SK-N-SH (cell line): ENCODE data around the gene H6PD. TPM values are rescaled to one million over a fixed set of nuclear protein-coding genes. Genes with fewer than 3 reads are reported as not detected.

Source experiments
- CHD2 ChIP-seq: fragments of 150-350 bp; IDR thresholded peaks from 2 replicates; pipeline ENCODE4 v1.6.1; 2018; ENCODE audit warnings: low read length; ENCODE audit not compliant: partially characterized antibody
- ELF1 ChIP-seq: IDR thresholded peaks from 2 replicates; pipeline ENCODE4 v1.4.0; 2012
- EZH2phosphoT487 ChIP-seq: fragments of 200-600 bp; sonication (generic); IDR thresholded peaks from 2 replicates; pipeline ENCODE4 v1.6.1; 2017; ENCODE audit warnings: low read depth, mixed run types, mild to moderate bottlenecking, antibody characterized with exemption, moderate library complexity, borderline replicate concordance
- FOXM1 ChIP-seq: IDR thresholded peaks from 2 replicates; pipeline ENCODE4 v1.4.0; 2012; ENCODE audit warnings: low read depth, mild to moderate bottlenecking
- GABPA ChIP-seq: IDR thresholded peaks from 2 replicates; pipeline ENCODE4 v1.4.0; 2012; ENCODE audit warnings: low read depth, mild to moderate bottlenecking
- GATA2 ChIP-seq: sonication (generic); formaldehyde crosslinking; IDR thresholded peaks from 2 replicates; pipeline ENCODE4 v1.5.0; 2020; ENCODE audit warnings: mild to moderate bottlenecking, missing genetic modification reagents
- JUND ChIP-seq: IDR thresholded peaks from 2 replicates; pipeline ENCODE4 v1.4.0; 2012
- MEF2A ChIP-seq: IDR thresholded peaks from 2 replicates; pipeline ENCODE4 v1.4.0; 2012; ENCODE audit warnings: low read depth, borderline replicate concordance
- MXI1 ChIP-seq: IDR thresholded peaks from 2 replicates; pipeline ENCODE4 v1.6.1; 2012; ENCODE audit warnings: mild to moderate bottlenecking, low read depth, low read length, improper control_type of control experiment
- NFIC ChIP-seq: IDR thresholded peaks from 2 replicates; pipeline ENCODE4 v1.4.0; 2012; ENCODE audit warnings: borderline replicate concordance
- NRF1 ChIP-seq: IDR thresholded peaks from 2 replicates; pipeline ENCODE4 v1.6.1; 2012; ENCODE audit warnings: low read depth, mild to moderate bottlenecking, low read length
- RCOR1 ChIP-seq: fragments of 150-350 bp; IDR thresholded peaks from 2 replicates; pipeline ENCODE4 v1.6.1; 2017; ENCODE audit warnings: antibody characterized with exemption, low read length
- RFX5 ChIP-seq: IDR thresholded peaks from 2 replicates; pipeline ENCODE4 v1.6.1; 2012; ENCODE audit warnings: mild to moderate bottlenecking, improper control_type of control experiment, low read length
- SIN3A ChIP-seq: IDR thresholded peaks from 2 replicates; pipeline ENCODE4 v1.6.1; 2012; ENCODE audit warnings: low read depth, mild to moderate bottlenecking, low read length, moderate library complexity, borderline replicate concordance
- SMC3 ChIP-seq: IDR thresholded peaks from 2 replicates; pipeline ENCODE4 v1.6.1; 2012; ENCODE audit warnings: low read depth, low read length, improper control_type of control experiment
- TAF1 ChIP-seq: IDR thresholded peaks from 2 replicates; pipeline ENCODE4 v1.6.1; 2012; ENCODE audit warnings: low read depth, mild to moderate bottlenecking, low read length, moderate library complexity, borderline replicate concordance
- TCF12 ChIP-seq: IDR thresholded peaks from 2 replicates; pipeline ENCODE4 v1.4.0; 2012
- USF1 ChIP-seq: IDR thresholded peaks from 2 replicates; pipeline ENCODE4 v1.4.0; 2012; ENCODE audit warnings: low read depth, borderline replicate concordance
- USF2 ChIP-seq: fragments of 150-350 bp; IDR thresholded peaks from 2 replicates; pipeline ENCODE4 v1.6.1; 2017; ENCODE audit warnings: antibody characterized with exemption, low read length, low read depth, borderline replicate concordance
- YY1 ChIP-seq: IDR thresholded peaks from 2 replicates; pipeline ENCODE4 v1.4.0; 2012; ENCODE audit warnings: low read depth, mild to moderate bottlenecking
- ZBTB33 ChIP-seq: IDR thresholded peaks from 2 replicates; pipeline ENCODE4 v1.4.0; 2012; ENCODE audit warnings: low read depth, borderline replicate concordance
- polyA plus RNA-seq, 3 experiments: library from polyadenylated mRNA; depleted of rRNA; stranded (reverse); fragments of >200 nt; gene quantifications; 2 replicates each; pipeline ENCODE4 v1.2.3, GENCODE V29; 2012
- TF ChIP-seq, protein P1 (sequence below): IDR thresholded peaks from 2 replicates; pipeline ENCODE4 v1.6.1; 2012; ENCODE audit warnings: mild to moderate bottlenecking, low read depth, low read length, moderate library complexity
- TF ChIP-seq, protein P2 (sequence below): IDR thresholded peaks from 2 replicates; pipeline ENCODE4 v1.4.0; 2012; ENCODE audit warnings: low read depth
- TF ChIP-seq, protein P3 (sequence below): fragments of 150-350 bp; IDR thresholded peaks from 2 replicates; pipeline ENCODE4 v1.6.1; 2016; ENCODE audit warnings: mild to moderate bottlenecking, low read depth, low read length

Gene H6PD
- polyA plus RNA-seq, 1 of the 3 experiments (the other 2 are of a cell fraction), result 19.1 TPM

GRCh38 chr1:9294405-9294773 lies 59.8 kb downstream of the H6PD start (continued):
- TF ChIP-seq, protein P1, sequence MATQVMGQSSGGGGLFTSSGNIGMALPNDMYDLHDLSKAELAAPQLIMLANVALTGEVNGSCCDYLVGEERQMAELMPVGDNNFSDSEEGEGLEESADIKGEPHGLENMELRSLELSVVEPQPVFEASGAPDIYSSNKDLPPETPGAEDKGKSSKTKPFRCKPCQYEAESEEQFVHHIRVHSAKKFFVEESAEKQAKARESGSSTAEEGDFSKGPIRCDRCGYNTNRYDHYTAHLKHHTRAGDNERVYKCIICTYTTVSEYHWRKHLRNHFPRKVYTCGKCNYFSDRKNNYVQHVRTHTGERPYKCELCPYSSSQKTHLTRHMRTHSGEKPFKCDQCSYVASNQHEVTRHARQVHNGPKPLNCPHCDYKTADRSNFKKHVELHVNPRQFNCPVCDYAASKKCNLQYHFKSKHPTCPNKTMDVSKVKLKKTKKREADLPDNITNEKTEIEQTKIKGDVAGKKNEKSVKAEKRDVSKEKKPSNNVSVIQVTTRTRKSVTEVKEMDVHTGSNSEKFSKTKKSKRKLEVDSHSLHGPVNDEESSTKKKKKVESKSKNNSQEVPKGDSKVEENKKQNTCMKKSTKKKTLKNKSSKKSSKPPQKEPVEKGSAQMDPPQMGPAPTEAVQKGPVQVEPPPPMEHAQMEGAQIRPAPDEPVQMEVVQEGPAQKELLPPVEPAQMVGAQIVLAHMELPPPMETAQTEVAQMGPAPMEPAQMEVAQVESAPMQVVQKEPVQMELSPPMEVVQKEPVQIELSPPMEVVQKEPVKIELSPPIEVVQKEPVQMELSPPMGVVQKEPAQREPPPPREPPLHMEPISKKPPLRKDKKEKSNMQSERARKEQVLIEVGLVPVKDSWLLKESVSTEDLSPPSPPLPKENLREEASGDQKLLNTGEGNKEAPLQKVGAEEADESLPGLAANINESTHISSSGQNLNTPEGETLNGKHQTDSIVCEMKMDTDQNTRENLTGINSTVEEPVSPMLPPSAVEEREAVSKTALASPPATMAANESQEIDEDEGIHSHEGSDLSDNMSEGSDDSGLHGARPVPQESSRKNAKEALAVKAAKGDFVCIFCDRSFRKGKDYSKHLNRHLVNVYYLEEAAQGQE, result no peak
- TF ChIP-seq CHD2, result no peak
- no peak for TF ChIP-seq SIN3A
- no peak for TF ChIP-seq MEF2A
- TF ChIP-seq TAF1, result no peak
- no peak for TF ChIP-seq MXI1
- TF ChIP-seq GABPA, result no peak
- TF ChIP-seq EZH2phosphoT487, result no peak
- TF ChIP-seq ZBTB33, result no peak
- TF ChIP-seq ELF1, result 0 out of 2 replicates have a peak, but pooled peaks have one; percentile 5
- TF ChIP-seq SMC3, result no peak
- peak; percentile 57; the same call in 1 of the 2 replicates for TF ChIP-seq JUND
- no peak for TF ChIP-seq FOXM1
- no peak for TF ChIP-seq NRF1
- TF ChIP-seq USF2, result no peak
- TF ChIP-seq RFX5, result no peak
- TF ChIP-seq TCF12, result peak; percentile 88
- 0 out of 2 replicates have a peak, but pooled peaks have one; percentile 20 for TF ChIP-seq RCOR1
- no peak for TF ChIP-seq YY1
- TF ChIP-seq, protein P2, sequence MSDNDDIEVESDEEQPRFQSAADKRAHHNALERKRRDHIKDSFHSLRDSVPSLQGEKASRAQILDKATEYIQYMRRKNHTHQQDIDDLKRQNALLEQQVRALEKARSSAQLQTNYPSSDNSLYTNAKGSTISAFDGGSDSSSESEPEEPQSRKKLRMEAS, result no peak
- TF ChIP-seq GATA2 (CRISPR knock-in tag), result no peak
- TF ChIP-seq, protein P3, sequence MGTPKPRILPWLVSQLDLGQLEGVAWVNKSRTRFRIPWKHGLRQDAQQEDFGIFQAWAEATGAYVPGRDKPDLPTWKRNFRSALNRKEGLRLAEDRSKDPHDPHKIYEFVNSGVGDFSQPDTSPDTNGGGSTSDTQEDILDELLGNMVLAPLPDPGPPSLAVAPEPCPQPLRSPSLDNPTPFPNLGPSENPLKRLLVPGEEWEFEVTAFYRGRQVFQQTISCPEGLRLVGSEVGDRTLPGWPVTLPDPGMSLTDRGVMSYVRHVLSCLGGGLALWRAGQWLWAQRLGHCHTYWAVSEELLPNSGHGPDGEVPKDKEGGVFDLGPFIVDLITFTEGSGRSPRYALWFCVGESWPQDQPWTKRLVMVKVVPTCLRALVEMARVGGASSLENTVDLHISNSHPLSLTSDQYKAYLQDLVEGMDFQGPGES, result no peak
- TF ChIP-seq USF1, result no peak
- peak; percentile 70; the same call in 1 of the 2 replicates for TF ChIP-seq NFIC
